GM18867 (cell line): Measurements from ENCODE around the gene NUMB.

Source experiments
- ATAC-seq: cut with Tn5 transposase; IDR thresholded peaks from one replicate; pipeline ENCODE4 v1.9.1; 2021; ENCODE audit warnings: mild to moderate bottlenecking, moderate library complexity; ENCODE audit not compliant: unreplicated experiment

The NUMB gene

DNA sequence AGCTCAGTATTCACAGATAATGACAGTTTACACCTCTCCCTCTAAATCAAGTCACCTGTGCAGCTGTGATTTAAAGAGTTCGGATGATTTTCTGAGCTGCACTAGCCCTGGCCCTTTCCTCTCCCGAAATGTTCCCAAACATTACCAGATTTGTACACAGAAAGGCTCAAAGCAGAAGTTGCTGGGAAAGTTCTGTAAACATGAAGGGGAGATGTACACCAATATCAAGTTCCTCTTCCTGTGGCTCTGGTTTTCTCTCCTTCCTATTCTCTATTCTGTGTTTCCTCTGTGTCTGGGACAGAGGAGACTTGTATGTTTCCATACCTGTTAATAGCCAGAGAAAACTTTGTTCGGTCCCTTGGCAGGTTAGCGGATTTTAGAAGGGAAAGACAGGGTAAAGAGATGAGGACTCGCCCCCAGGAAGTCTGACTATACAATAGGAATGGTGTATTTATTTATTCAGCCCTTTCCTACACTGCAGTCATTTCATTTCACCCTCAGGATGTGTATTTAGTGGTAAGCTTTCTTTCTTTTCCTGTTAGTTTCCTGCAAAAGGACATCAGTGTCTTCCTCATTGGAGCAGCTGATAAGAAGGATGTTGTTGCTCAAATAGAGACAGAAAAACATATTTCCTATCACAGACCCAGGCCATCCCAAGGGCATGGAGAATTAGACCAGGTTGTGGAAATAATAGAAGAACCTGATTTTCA is 7.6 kb upstream of the NUMB start:
- ATAC-seq, result no peak

DNA sequence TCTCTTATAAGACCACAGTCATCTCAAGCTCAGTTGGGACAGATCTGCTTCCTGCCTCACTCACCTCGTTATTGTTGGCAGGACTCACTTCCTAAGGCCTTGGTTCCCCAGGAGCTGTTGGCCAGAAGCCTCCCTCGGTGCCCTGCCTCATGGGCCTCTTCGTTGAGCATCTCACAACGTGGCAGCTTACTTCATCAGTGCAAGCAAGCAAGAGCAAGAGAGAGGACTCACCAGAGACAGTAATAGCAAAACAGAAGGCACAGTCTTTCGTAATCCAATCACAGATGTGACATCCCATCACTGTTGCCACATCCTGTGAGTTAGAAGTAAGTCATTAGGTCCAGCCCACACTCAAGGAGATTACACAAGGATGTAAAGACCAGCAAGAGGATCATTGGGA is 5.1 kb upstream of the NUMB start:
- no peak for ATAC-seq

DNA sequence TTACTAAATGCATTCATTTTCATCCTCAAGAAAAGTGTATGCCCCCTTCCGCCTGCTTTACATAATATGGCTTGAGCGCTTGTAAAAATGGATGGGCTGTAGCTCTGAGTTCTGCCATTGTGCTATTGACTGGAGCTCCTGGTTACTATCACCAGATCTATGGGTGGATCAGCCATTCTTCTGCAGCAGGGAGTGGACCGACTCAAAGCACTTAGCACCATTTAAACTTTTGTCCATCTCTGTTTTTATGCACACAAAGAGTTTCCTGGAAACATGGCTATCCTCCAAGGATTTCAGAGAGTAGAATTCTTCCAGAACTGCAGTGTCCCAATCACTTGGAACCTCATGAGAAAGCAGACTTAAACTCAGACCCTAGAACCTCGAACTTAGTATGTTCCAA is 4.5 kb upstream of the NUMB start:
- no peak for ATAC-seq

DNA sequence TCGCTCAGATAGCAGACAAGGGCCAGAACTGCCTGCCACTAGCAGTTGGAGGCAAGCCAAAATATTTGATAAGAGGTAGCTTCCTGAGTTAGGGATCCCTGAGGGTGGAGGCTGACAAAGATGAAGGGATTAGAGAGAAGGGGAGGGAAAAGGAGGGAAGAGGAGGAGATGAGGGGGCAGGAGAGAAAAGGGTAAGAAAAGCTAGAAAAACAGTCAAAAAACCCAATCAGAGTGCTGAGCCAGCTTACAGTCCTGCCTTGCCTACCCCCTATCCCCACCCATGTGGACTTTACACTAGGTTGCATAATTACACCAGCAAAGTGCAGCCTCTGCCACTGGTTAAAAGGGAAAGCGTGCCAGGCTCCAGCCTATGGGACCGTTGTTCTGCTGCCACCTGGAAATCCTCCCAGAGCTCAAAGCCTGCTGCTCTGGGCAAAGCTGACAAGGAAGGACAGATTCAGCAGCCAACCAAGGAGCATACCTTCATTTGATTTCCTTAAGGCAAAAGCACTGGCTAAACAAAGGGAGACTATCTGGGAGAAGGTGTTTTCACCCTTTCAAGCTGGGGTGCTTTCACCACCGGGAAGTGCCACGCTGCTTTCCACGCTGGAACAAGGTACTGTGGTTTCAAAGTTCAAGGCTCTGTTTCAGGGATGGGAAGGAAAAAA is 3.8 kb upstream of the NUMB start:
- no peak for ATAC-seq

DNA sequence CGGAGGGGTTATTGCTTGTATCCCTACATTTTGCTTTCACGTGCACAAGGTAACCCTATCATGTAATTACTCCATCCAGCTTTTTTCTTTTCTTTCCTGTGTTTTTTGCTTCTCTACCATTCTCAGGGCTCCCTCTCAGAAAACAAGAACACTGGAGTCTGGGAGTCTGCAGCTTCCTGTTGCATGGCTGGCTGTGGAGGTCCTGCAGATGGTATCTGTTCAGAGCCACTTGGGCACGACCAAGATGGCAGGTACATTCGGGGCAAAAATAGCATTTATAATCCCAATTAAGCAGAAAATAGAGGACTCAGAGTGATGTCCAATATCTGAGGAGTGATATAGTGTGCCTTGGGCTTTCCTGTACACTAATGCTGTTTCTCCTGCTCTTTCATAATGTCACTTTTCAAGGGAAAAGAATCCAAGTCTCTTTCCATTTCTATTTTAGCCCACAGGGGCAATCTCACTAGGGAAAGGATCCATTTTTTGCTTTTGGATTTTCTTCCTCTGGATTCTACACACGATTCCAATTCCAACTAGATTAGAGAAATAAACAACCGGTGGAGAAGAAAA is 3.2 kb upstream of the NUMB start:
- ATAC-seq, result no peak

DNA sequence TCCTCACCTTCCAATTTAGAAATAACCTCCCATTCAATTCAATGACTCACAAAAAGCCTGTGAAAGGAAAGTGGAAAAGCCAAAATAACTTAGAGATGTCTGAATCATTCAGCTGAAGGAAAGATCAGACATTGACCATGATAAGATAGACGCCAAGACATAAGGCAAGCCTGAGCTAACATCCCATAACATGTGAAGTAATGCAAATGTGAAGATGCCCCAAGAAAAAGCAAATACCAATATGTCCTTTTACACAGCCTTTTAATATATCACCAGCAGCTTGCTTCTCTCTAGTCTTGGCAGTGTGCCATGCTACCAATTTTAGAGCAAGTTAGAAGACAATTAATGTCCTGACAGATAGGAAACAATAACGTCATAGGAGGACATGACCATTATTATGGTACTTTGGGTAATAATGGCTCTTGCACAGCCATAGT is 2.4 kb upstream of the NUMB start:
- ATAC-seq, result no peak

DNA sequence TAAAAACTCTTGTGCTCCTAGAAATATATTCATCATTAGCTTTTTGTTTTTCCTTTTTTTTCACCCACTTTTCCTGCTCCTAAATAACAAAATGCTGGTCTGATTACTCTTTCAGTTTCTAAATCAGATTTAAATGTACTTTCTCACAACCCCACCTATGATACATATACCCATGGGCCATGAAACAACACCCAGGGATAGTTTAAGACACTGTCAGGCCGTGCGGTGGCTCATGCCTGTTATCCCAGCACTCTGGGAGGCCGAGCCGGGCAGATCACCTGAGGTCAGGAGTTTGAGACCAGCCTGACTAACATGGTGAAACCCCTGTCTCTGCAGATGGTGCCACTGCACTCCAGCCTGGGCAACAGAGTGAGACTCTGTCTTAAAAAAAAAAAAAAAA is 1.6 kb upstream of the NUMB start:
- no peak for ATAC-seq

DNA sequence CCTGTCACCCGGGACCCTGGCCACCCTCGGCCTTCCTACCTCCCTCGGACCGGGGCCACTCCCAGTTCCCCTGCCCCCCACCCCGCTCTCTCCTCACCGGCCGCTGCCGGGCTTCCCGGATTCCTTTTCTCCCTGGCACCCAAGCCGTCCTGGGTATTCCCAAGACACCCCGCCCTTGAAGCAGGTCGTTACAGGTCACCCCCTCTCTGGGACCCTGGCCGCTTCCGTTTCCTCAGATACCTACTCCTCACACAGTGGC is 493 bp downstream of the NUMB start:
- ATAC-seq, result no peak

DNA sequence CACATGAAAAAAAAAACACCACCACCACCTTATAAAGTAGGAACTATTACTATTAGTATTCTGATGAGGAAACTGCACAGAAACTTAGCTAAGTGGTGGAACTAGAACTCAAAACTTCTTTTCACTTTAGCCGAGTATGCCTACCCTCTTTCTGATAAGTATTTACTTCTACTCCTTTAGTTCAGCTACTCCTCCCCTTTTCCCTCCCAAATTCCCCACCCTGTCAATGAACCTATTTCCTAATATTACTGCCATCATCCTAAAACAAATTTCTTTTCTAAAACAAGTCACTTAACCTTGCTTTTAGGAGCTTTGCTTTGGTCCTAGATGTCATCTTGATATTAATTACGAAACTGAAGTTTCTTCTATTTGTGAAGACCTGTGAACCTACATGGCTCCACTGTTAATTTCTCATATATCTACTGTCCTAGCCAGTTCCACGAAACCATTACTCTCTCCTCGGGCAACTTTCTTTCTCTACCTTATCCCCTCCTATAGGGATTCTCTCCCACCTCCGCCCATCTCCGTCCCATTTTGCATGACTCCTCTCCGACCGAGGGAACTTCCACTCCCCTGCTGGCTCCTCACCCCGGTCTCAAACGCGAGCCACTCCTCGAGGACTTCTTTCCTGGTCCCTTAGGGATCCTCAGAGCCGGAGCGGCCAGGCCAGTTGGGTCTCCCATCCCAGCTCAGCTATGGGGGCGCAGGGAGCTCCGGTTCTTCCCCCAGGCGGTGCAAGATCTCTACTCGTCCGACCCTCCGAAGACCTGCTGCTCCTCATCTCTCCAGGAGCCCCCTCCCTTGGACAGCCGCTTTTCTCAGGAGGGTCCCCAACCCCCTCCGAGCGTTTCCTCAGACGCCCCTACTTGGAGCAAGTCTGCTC is 1.1 kb downstream of the NUMB start:
- no peak for ATAC-seq

DNA sequence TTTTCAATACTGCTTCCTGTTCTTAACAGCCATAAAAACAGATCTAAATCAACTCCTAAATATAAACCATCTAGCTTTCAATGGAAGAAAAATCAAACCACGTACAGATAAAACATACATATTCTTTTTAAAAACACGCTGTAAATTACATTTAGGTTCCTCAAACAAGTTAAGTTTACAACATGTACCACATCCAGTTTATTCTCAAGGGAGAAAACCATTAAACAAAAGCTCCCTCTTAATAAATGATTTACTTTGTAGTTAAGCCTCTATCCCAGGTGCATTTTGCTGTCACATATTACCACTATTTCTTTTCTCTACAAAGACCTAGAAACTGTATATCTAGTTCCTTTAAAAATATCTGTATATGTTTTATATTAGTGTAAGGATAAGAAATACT is 3.1 kb downstream of the NUMB start:
- ATAC-seq, result no peak

DNA sequence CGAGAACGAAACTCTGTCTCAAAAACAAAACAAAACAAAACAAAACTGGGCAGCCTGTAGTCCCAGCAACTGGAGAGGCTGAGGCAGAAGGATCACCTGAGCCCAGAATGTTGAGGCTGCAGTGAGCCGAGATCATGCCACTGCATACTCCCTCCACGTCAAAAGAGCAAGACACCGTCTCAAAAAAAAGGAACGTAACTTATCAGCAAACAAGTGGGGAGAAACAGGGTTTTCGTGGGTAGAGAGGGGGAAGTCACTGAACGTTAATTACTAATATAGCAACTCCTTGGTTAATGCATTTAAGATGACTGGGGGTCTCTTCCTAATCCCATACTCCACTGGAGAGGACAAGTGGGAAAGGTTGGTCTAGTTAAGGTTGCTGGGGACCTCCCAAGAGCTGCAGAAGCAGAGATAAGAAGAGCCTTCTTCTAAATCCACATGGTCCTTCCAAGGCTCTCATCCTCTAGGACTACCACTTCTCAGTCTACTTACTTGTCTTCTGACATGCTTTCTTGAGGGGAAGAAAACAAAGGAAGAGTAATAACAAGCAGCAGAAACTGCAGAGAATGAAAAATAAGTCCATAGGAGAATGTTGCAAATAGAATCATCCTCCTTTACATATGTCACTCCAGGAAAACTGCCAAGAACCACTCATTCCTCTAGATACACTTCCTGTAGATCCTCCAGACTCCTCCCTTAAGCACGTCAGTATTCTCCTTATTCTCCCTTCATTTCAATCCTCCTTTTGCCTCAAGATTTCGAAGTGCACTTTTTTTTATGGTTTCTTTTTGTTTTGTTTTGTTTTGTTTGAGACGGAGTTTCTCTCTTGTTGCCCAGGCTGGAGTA is 5.8 kb downstream of the NUMB start:
- no peak for ATAC-seq

DNA sequence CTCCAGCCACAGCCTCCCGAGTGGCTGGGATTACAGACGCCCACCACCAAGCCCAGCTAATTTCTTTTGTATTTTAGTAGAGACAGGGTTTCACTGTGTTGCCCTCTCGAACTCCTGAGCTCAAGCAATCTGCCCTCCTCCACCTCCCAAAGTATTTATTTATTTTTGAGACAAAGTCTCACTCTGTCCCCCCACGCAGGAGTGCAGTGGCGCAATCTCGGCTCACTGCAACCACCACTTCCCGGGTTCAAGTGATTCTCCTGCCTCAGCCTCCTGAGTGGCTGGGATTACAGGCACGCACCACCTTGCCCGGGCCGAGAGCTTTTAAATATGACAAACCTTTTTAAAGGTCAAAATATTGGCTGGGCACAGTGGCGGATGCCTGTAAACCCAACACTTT is 14.6 kb downstream of the NUMB start:
- ATAC-seq, result no peak

DNA sequence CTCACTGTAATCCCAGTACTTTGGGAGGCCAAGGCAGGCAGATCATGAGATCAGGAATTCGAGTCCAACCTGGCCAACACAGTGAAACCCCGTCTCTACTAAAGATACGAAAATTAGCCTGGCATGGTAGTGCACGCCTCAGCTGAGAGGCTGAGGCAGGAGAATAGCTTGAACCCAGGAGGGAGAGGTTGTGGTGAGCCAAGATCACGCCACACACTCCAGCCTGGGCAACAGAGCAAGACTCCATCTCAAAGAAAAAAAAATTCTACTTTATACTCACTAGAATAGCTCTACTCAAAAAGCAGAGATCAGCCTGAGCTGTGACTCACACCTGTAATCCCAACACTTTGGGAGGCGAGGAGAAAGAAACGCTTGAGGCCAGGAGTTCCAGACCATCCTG is 17.1 kb downstream of the NUMB start:
- no peak for ATAC-seq

DNA sequence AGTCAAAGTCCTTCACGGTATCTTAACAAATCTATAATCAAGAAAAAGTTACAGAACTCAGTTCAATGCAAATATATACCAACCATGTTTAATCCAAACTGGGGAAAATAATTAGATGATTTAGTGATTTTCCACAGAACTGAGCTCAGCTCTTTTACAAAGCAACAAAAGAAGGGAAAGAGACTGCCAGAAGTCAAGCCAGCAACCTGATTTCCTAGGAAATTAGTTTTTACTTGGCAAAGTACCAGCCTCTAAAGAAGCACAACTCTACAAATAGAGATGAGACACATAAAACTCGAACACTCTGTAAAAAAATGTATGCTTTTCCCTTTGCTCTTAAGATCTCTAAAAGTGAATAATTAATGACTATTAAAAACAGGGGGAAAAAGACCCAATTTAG is 19.4 kb downstream of the NUMB start:
- no peak for ATAC-seq

DNA sequence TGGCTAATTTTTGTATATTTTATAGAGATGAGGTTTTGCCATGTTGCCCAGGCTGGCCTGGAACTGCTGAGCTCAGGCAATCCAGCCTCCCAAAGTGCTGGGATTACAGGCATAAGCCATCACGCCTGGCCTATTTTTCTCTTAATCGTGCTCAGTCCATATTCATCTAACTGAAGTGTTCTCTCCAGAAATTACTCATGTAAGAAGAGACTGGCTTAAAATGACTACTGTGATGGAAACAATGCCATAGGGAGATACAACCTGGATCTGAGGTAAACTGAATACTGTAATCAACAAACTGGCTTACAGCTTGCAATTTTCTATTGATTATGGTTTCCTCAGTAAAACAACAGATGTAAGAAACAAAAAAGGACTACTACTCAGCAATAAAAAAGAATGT is 21.1 kb downstream of the NUMB start:
- no peak for ATAC-seq

DNA sequence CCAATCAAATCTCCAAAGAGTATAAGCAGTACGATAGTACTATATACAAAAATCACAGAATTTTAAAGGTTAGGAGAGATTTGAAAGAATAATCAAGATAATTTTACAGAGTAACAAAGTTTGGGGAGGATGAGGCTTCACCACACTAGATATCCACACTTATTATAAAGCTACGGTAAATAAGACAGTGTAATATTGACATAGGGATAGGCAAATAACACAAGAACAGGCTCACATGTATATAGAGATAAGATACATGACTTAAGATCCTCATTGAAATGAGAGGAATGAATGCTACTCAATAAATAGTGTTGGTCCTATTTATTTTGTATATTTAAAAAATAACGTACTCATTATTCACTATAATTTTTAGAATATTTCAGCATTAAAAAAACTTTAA is 26.2 kb downstream of the NUMB start:
- no peak for ATAC-seq

DNA sequence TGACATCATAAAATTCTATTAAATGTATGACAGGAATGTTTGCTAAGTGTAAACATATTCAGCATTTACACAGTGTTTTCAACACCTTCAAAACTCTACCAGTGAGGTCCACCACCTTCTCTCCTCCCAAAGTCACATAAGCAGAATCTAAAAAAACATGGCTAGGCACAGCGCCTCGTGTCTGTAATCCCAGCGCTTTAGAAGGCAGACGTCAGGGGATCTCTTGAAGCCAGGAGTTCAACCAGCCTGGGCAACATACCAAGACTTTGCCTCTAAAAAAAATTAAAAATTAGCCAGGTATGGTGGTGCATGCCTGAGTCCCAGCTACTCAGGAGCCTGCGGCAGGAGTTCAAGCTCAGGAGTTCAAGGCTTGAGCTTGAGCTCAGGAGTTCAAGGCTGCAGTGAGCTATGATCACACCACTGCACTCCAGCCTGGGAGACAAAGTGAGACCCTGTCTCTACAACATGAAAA is 30.0 kb downstream of the NUMB start:
- no peak for ATAC-seq

DNA sequence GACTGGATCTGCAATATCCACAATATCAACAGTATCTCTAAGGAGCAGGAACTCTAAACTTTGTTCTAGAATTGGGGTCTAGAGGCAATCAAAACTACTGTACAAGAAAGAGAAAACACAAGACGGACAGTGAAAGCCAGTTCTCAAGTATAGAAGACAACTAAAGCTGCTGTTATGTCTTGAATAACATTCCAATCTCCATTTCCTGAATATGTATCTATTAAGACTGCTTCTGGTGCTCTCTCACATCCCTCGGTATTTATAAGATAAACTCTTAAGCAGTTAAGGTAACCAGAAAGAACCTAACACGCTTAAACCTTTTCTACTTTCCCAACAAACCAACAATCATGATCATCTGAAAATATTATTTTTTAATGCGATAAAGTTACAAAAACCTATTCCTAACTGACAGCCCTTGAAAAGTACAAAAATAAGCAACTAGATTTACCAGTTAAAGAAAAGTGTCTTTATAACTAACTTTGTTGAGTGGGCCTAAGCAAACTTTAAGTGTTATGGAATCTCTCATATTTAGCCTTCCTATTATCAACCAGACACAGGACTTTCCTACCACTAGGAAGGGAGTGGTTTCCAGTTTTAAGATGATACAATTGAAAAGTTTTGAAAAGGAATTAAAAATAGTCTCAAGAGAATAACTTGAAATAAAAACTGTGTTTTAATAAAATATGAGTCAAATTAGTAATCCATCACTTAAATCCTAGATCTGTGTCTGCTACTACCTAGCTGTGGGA is 30.7 kb downstream of the NUMB start:
- no peak for ATAC-seq

DNA sequence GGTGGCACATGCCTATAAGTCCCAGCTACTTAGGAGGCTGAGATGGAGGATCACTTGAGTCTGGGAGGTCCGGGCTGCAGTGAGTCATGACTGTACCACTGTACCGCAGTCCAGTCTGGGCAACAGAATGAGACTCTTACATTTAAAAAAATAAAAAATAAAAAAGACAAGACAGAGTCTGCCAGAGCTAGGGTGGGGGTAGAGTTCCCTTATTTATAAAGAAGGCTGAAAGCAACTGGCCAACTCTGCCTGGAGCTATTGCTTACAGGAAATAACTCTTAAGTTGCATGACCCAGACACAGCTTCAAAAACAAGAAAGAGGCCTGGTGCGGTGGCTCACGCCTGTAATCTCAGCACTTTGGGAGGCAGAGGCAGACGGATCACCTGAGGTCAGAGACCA is 31.5 kb downstream of the NUMB start:
- no peak for ATAC-seq

DNA sequence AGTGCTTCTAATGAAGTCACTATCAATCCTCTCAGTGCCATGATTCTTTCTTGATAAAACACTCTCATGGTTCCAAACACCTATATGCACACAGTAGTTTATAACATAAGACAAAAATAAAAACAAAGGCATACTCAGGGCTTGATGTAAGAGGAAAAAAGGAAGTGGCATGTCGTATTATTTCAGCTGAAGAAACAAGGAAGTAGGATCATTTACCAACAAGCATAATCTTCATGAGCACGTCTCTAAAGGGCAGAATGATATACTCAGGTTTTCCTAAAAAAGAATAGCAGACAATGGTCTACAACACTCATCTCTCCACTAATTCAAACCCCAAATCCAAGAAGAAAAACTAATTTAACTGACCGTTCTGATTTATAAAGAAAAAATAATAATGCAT is 33.9 kb downstream of the NUMB start:
- no peak for ATAC-seq
